ENCODE data around the gene CHRNE.

CHRNE gene

GRCh38 chr17:4897198-4897687 lies 5.7 kb downstream of the CHRNE start:
- no peak for TF ChIP-seq CTCF (IDR thresholded peaks at IDR 0.05; ENCODE audit: low read depth, low read length)
- no peak overlapping the region for H3K4me3 ChIP-seq (ENCODE audit: low read depth, low read length)

- TF ChIP-seq CTCF (IDR thresholded peaks at IDR 0.05; ENCODE audit: low read depth, low read length), result no peak
Observed at GRCh38 chr17:4896332-4897197, 6.3 kb downstream of the CHRNE start.

GRCh38 chr17:4895657-4896331 lies 7.1 kb downstream of the CHRNE start:
- TF ChIP-seq CTCF (IDR thresholded peaks at IDR 0.05; ENCODE audit: low read depth, low read length), result no peak

More at GRCh38 chr17:4896332-4897197, 6.3 kb downstream of the CHRNE start:
- no peak overlapping the region for H3K4me3 ChIP-seq (ENCODE audit: low read depth, low read length)

GRCh38 chr17:4895121-4895520 lies 7.8 kb downstream of the CHRNE start:
- no peak overlapping the region for H3K4me3 ChIP-seq (ENCODE audit: low read depth, low read length)
- no peak for TF ChIP-seq CTCF (IDR thresholded peaks at IDR 0.05; ENCODE audit: low read depth, low read length)

More at GRCh38 chr17:4895657-4896331, 7.1 kb downstream of the CHRNE start:
- H3K4me3 ChIP-seq (ENCODE audit: low read depth, low read length), result no peak overlapping the region

GRCh38 chr17:4893721-4894560 lies 9.0 kb downstream of the CHRNE start:
- H3K4me3 ChIP-seq (ENCODE audit: low read depth, low read length), result no peak overlapping the region
- no peak for TF ChIP-seq CTCF (IDR thresholded peaks at IDR 0.05; ENCODE audit: low read depth, low read length)

- no peak overlapping the region for H3K4me3 ChIP-seq (ENCODE audit: low read depth, low read length)
- TF ChIP-seq CTCF (IDR thresholded peaks at IDR 0.05; ENCODE audit: low read depth, low read length), result no peak
Observed at GRCh38 chr17:4893272-4893671, 9.6 kb downstream of the CHRNE start.
